Brain microvascular endothelial cell (primary cell): ENCODE data around the gene TNRC6B.
A peak's percentile ranks its signal among the peaks of the same experiment; 100 is the strongest.
"Not testable (repeated sequence)": the region's sequence is repeated elsewhere in the genome, so short reads cannot be mapped to it uniquely, and the experiment has no call there.

Experiments used
- DNase-seq: peaks from one replicate; pipeline ENCODE4 v3.0.0-alpha.2; 2020
- H3K27ac ChIP-seq: fragments of 250-450 bp; sonication (Bioruptor Pico); 2 replicates; pipeline ENCODE4 v1.5.1; 2020; ENCODE audit warnings: mild to moderate bottlenecking, moderate library complexity
- H3K27me3 ChIP-seq: fragments of 250-450 bp; sonication (Bioruptor Pico); replicated peaks from 2 replicates; pipeline ENCODE4 v1.5.1; 2020; ENCODE audit warnings: mild to moderate bottlenecking
- H3K36me3 ChIP-seq: fragments of 250-450 bp; sonication (Bioruptor Pico); replicated peaks from 2 replicates; pipeline ENCODE4 v1.5.1; 2020; ENCODE audit warnings: mild to moderate bottlenecking
- H3K4me3 ChIP-seq: 2 replicates; pipeline ENCODE4 v1.5.1; 2011; ENCODE audit warnings: low read depth, mild to moderate bottlenecking, control low read depth, low read length, moderate library complexity
- CTCF ChIP-seq: IDR thresholded peaks from 2 replicates; pipeline ENCODE4 v1.5.1; 2011; ENCODE audit warnings: low read depth, mild to moderate bottlenecking, moderate library complexity, low read length, control low read depth, inconsistent platforms; ENCODE audit errors: missing control alignments
- in situ Hi-C: cut with HindIII; loops from 2 replicates; pipeline ENCODE4 v1.10.0; 2017; ENCODE audit warnings: low sequenced_read_pairs, low pct_ligation_motif_present

The TNRC6B gene

DNA sequence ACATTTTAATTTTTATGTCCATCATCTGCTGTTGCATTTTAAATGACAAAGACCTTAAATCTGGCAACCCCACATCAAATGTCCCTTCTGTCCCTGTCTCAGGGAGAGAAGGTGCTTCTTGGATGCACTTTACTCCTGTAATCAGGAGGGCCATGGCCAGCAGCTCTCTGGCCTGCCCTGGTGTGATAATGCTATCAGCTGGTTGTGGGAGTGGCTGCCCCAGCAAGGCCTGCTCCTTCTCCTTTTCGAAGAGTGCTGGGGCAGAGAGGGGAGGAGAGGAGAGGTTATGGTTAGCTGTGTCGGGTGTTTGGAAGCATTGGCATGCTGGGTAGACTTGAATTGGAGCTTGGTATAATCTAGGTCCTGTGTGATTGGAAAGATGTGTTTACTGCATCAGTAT lies 12.8 kb downstream of the TNRC6B start:
- no peak overlapping the region for H3K4me3 ChIP-seq
- no peak for TF ChIP-seq CTCF
- H3K27ac ChIP-seq, result no peak overlapping the region
- in situ Hi-C loops, result no loop called here
- DNase-seq, result no peak
- no peaks in the 10 kb centered on the region for H3K27me3 ChIP-seq
- no peaks in the 10 kb centered on the region for H3K36me3 ChIP-seq

DNA sequence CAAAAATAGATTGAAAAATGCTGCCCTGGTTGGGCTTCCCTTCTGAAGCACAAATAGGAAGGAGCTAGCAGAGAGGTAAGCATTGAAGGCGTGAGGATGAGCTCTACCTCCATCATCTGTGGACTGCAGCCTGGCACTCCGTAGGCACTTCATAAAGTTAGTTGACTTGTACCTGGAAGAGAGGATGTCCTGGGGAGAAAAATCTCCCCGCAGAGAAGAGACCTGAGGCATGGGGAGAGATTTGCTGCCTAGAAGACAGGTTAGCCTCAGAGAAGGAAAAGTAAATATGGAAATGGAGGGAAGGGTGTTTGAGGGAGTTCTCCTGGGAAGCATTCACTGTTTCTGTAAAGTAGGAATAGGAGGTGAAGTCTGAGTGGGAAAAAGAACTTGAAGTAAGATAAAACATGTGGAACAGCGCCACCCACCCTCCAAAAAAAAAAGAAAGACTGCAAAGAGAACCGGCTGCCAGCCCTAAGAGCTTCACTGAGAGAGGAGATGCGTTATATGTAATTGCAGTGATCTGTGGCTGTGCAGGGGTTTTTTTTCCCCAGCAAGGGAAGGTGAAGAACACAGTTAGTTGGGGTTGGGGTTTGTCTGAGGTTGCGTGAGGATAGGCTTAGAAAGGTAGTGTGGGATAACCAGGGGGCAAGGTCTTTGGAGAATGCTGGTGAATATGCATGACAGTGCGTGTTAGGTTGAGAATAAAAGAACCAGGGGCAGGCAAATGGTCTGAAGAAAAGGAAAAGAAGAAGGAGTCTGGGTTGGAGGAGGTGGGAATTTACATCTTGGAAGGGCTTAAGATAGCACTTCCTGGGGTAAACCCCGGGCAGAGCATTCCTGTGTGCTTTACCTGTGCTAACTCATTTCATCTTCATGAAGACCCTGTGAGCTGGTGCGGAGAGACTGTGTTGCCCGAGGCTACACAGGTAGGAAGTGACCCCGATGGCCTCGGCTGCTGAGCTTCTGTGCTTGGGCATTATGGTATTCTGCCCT lies 16.0 kb downstream of the TNRC6B start:
- no peaks in the 10 kb centered on the region for H3K27me3 ChIP-seq
- no peak overlapping the region for H3K4me3 ChIP-seq
- H3K27ac ChIP-seq, result no peak overlapping the region
- no peaks in the 10 kb centered on the region for H3K36me3 ChIP-seq
- DNase-seq, result no peak
- TF ChIP-seq CTCF, result peak; percentile 60
- in situ Hi-C loops, result no loop called here

GRCh38 chr22:40194656-40195055 lies 16.9 kb downstream of the TNRC6B start:
- H3K27me3 ChIP-seq, result no peaks in the 10 kb centered on the region
- TF ChIP-seq CTCF, result no peak
- in situ Hi-C loops, result no loop called here
- DNase-seq, result no peak
- no peaks in the 10 kb centered on the region for H3K36me3 ChIP-seq
- no peak overlapping the region for H3K27ac ChIP-seq
- H3K4me3 ChIP-seq, result no peak overlapping the region

GRCh38 chr22:40196628-40197360 lies 19.1 kb downstream of the TNRC6B start:
- in situ Hi-C loops, result no loop called here
- Histone ChIP-seq H3K36me3 (no peaks in the 10 kb centered on the region), H3K27ac (peak overlapping the region; percentile 32), H3K27me3 (no peaks in the 10 kb centered on the region), H3K4me3 (no peak overlapping the region)
- peak; percentile 90 for DNase-seq
- no peak for TF ChIP-seq CTCF

DNA sequence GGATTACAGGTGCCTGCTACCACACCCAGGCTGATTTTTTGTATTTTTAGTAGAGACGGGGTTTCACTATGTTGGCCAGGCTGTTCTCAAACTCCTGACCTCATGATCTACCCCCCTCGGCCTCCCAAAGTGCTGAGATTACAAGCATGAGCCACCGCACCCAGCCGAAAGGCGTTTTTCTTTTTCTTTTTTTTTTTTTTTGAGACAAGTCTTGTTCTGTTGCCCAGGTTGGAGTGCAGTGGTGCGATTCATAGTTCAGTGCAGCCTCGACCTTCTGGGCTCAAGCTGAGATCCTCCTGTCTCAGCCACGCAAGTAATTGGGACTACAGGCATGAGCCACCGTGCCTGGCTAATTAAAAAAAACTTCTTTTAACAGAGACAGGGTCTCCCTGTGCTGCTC lies 19.7 kb downstream of the TNRC6B start:
- H3K27ac ChIP-seq, H3K36me3 ChIP-seq, H3K27me3 ChIP-seq, in situ Hi-C loops, DNase-seq, H3K4me3 ChIP-seq: not testable (repeated sequence)

GRCh38 chr22:40198733-40199132 lies 21.0 kb downstream of the TNRC6B start:
- no peak for TF ChIP-seq CTCF
- no peak overlapping the region for H3K27ac ChIP-seq
- in situ Hi-C loops, result no loop called here
- no peaks in the 10 kb centered on the region for H3K27me3 ChIP-seq
- no peaks in the 10 kb centered on the region for H3K36me3 ChIP-seq
- no peak for DNase-seq
- no peak overlapping the region for H3K4me3 ChIP-seq
